GM20000 (cell line): Measurements from ENCODE around the gene PLEKHA6.

ENCODE experiments used
- DNase-seq: peaks from one replicate; pipeline ENCODE4 v3.0.0; 2012; ENCODE audit warnings: low spot score
- CTCF ChIP-seq: IDR thresholded peaks from 2 replicates; pipeline ENCODE4 v1.5.1; 2012; ENCODE audit warnings: mild to moderate bottlenecking, control low read depth; ENCODE audit errors: extremely low read depth, missing control alignments

PLEKHA6 gene

GRCh38 chr1:204219971-204220616 is 139.6 kb downstream of the PLEKHA6 start:
- no peak for DNase-seq
- TF ChIP-seq CTCF, result no peak

- no peak for TF ChIP-seq CTCF
- DNase-seq, result no peak
Measured at GRCh38 chr1:204218552-204218951, 141.2 kb downstream of the PLEKHA6 start.

GRCh38 chr1:204217648-204218000 is 142.1 kb downstream of the PLEKHA6 start:
- no peak for TF ChIP-seq CTCF
- no peak for DNase-seq

- no peak for TF ChIP-seq CTCF
Measured at GRCh38 chr1:204216880-204217647, 142.7 kb downstream of the PLEKHA6 start.

GRCh38 chr1:204216236-204216635 is 143.5 kb downstream of the PLEKHA6 start:
- TF ChIP-seq CTCF, result no peak
- DNase-seq, result no peak

More at GRCh38 chr1:204216880-204217647, 142.7 kb downstream of the PLEKHA6 start:
- no peak for DNase-seq

GRCh38 chr1:204213668-204214662 is 145.8 kb downstream of the PLEKHA6 start, which contains the start of gene GOLT1A:
GOLT1A (minus strand) TSS chr1:204213988; CDS start chr1:204213906, 82 bp downstream.
- peak; percentile 28 for TF ChIP-seq CTCF
- peak; percentile 65 for DNase-seq
